ENCODE measurements around the gene ADGRB2. TPM values are rescaled to one million over a fixed set of nuclear protein-coding genes. Genes with fewer than 3 reads are reported as not detected.

Gene ADGRB2
- total and polyA plus RNA-seq, 7 donors = 1.3 to 3.9 (median 1.4) TPM; not detected in 2

DNA sequence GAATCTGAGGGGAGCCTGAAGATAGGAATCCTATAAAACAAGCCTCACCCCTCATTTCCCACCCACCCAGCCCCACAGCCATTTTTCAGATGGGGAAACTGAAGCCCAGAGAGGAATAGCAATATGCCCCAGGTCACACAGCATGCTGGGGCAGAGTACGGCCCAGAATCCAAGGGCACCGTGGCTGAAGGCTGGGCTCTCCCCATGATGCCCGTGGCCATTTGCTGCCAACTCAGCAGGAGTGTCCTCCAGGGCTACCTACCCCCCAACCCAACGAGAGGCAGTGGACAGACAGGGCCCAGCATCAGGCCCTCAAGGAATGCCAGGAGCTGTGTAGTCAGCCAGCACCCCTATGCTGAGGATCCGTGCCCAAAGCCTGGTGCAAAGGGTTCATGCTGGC, 68.8 kb downstream of the ADGRB2 start:
- TF ChIP-seq, protein P1, sequence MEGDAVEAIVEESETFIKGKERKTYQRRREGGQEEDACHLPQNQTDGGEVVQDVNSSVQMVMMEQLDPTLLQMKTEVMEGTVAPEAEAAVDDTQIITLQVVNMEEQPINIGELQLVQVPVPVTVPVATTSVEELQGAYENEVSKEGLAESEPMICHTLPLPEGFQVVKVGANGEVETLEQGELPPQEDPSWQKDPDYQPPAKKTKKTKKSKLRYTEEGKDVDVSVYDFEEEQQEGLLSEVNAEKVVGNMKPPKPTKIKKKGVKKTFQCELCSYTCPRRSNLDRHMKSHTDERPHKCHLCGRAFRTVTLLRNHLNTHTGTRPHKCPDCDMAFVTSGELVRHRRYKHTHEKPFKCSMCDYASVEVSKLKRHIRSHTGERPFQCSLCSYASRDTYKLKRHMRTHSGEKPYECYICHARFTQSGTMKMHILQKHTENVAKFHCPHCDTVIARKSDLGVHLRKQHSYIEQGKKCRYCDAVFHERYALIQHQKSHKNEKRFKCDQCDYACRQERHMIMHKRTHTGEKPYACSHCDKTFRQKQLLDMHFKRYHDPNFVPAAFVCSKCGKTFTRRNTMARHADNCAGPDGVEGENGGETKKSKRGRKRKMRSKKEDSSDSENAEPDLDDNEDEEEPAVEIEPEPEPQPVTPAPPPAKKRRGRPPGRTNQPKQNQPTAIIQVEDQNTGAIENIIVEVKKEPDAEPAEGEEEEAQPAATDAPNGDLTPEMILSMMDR (IDR thresholded peaks at IDR 0.05) = no peak
- no peak for TF ChIP-seq EP300 (IDR thresholded peaks at IDR 0.05)
- no peak for TF ChIP-seq POLR2A (IDR thresholded peaks at IDR 0.05)
- TF ChIP-seq POLR2AphosphoS5 (IDR thresholded peaks at IDR 0.05) = no peak
- no peak overlapping the region for H3K4me3 ChIP-seq
- no peaks in the 10 kb centered on the region for H3K27me3 ChIP-seq
- H3K9me3 ChIP-seq = no peaks in the 10 kb centered on the region
- 84 to 85% methylated on average over 5 of the region's 5 CpGs for WGBS, 2 donors
- peak overlapping the region; percentile 40 to 69 (median 56) for H3K27ac ChIP-seq
- no peak for DNase-seq
- intact Hi-C loops (cut with DNase I) = no loop called here
- peaks cover 0 to 77% (median 29%) of the 10 kb centered on the region in 4 donors for H3K36me3 ChIP-seq
- peaks cover 0 to 43% (median 33%) of the 10 kb centered on the region in 4 donors for H3K4me1 ChIP-seq

DNA sequence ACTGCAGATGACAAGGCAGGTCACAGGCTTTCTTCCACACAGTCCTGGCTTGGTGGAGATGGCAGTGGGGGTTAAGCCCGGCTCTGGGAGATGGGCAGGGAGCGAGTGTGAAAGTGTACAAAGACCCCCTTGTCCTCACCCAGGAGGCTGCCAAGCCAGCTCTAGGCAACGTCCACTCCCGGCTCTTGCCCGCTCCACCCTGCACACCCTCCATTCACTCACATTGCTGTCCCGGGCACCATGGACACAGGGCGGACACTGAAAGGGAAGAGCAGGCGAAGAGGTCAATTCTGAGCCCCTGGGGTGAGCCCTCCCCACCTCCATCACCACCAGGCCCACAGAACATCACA, 69.2 kb downstream of the ADGRB2 start:
- intact Hi-C loops (cut with DNase I) = no loop called here
- H3K36me3 ChIP-seq = peaks cover 0 to 81% (median 31%) of the 10 kb centered on the region in 4 donors
- H3K27me3 ChIP-seq = no peaks in the 10 kb centered on the region
- H3K27ac ChIP-seq = peak overlapping the region in 3 of 4 donors; percentile 40 to 69 (median 66)
- no peak for DNase-seq
- H3K4me1 ChIP-seq = peaks cover 0 to 39% (median 29%) of the 10 kb centered on the region in 4 donors
- H3K9me3 ChIP-seq = no peaks in the 10 kb centered on the region
- no peak overlapping the region for H3K4me3 ChIP-seq
- WGBS, 2 donors = 87 to 88% methylated on average over 8 of the region's 8 CpGs
- TF ChIP-seq, protein P1 (IDR thresholded peaks at IDR 0.05) = no peak
- no peak for TF ChIP-seq POLR2A (IDR thresholded peaks at IDR 0.05)
- TF ChIP-seq EP300 (IDR thresholded peaks at IDR 0.05) = no peak
- TF ChIP-seq POLR2AphosphoS5 (IDR thresholded peaks at IDR 0.05) = no peak

DNA sequence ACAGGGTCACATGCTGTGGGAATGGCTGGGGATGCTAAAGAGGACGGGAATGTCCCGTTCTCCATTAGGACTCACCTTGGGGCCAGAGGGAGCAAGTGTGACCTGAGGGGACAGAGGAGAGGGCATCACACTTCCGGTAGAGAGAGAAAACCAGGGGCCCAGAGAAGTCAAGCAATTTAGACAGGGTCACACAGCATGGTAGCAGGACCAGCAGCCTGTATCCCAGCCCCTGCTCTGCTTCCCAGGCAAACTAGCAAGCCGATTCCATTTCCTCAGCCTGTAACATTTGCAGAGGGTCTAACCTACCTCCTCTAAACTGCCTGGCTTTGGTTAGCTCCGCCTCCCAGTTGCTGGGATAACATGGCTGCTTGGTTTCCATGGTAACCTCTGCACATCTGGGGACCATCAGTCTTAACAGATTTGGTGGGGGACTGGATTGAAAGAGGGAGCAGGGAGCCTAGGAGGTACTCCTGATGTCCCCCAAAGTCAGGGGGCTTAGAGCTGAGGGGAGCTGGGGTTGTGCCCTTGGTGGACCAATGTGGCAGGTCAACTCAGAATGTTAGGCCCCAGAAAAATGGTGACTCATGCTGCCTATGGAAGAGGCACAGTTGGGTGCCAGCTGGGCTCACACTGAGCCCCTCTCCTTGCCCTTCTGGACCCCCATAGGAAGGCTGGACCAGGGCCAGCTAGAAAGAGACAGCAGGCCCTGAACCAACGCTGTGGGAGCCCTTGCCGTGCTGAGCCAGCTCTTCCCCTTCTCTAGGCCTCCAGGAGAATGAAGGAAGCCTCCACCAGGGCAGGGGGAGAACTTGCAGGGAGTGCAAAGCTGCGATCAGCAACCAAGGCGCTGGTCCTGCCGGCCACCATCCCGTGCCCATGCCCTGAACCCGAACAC, 69.8 kb downstream of the ADGRB2 start:
- WGBS, 2 donors = 83 to 85% methylated on average over 12 of the region's 12 CpGs
- no peaks in the 10 kb centered on the region for H3K9me3 ChIP-seq
- H3K36me3 ChIP-seq = peaks cover 0 to 76% (median 34%) of the 10 kb centered on the region in 4 donors
- H3K4me3 ChIP-seq = no peak overlapping the region
- H3K27me3 ChIP-seq = no peaks in the 10 kb centered on the region
- H3K4me1 ChIP-seq = peaks cover 0 to 33% (median 25%) of the 10 kb centered on the region in 4 donors
- TF ChIP-seq POLR2A (IDR thresholded peaks at IDR 0.05) (no peak), EP300 (IDR thresholded peaks at IDR 0.05) (no peak), POLR2AphosphoS5 (IDR thresholded peaks at IDR 0.05) (no peak)
- TF ChIP-seq, protein P1 (IDR thresholded peaks at IDR 0.05) = no peak
- no peak for DNase-seq
- intact Hi-C loops (cut with DNase I) = no loop called here
- H3K27ac ChIP-seq = peak overlapping the region; percentile 9 to 69 (median 26)

DNA sequence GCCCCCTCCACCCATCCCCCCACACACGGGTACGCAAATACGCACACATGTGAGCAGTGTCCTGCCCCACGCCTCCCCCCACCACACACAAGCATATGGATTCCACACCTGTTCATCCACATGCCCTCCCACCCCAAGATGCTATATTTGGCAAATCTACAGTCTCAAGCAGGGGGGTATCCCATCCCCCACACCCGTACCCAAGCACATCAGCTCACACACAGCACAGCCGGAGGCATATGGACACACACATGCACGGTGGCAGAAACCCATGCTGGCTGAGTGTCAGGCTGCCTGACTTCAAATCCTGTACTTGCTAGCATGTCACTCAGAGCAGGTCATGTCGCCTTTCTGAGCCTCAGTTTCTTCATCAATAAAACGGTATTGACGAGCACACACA, 70.9 kb downstream of the ADGRB2 start:
- Histone ChIP-seq H3K4me1 (peaks cover 0 to 38% (median 27%) of the 10 kb centered on the region in 4 donors), H3K27me3 (no peaks in the 10 kb centered on the region), H3K36me3 (peaks cover 0 to 65% (median 33%) of the 10 kb centered on the region in 4 donors), H3K4me3 (no peak overlapping the region), H3K9me3 (no peaks in the 10 kb centered on the region), H3K27ac (no peak overlapping the region)
- 83 to 87% methylated on average over 10 of the region's 10 CpGs for WGBS, 2 donors
- DNase-seq = no peak
- intact Hi-C loops (cut with DNase I) = no loop called here
- TF ChIP-seq, protein P1 (IDR thresholded peaks at IDR 0.05) = no peak
- TF ChIP-seq POLR2A (IDR thresholded peaks at IDR 0.05) = no peak
- no peak for TF ChIP-seq EP300 (IDR thresholded peaks at IDR 0.05)
- no peak for TF ChIP-seq POLR2AphosphoS5 (IDR thresholded peaks at IDR 0.05)

Measured in sigmoid colon (tissue), 7 donors.